GM12865 (cell line): ENCODE data around the gene AIP.

Experiments
- DNase-seq: peaks from one replicate; pipeline ENCODE4 v3.0.0; 2010; ENCODE audit warnings: low read depth
- H3K4me3 ChIP-seq: 2 replicates; pipeline ENCODE4 v1.5.1; 2011; ENCODE audit warnings: mild to moderate bottlenecking, low read depth, low read length, control low read depth
- CTCF ChIP-seq: IDR thresholded peaks from 2 replicates; pipeline ENCODE4 v1.5.1; 2011; ENCODE audit warnings: low read length, control low read depth, low read depth, inconsistent platforms; ENCODE audit not compliant: insufficient read depth; ENCODE audit errors: missing control alignments

Gene AIP

GRCh38 chr11:67456068-67456705 lies 26.6 kb upstream of the AIP start:
- TF ChIP-seq CTCF, result no peak
- no peak for DNase-seq
- H3K4me3 ChIP-seq, result no peak overlapping the region

DNA sequence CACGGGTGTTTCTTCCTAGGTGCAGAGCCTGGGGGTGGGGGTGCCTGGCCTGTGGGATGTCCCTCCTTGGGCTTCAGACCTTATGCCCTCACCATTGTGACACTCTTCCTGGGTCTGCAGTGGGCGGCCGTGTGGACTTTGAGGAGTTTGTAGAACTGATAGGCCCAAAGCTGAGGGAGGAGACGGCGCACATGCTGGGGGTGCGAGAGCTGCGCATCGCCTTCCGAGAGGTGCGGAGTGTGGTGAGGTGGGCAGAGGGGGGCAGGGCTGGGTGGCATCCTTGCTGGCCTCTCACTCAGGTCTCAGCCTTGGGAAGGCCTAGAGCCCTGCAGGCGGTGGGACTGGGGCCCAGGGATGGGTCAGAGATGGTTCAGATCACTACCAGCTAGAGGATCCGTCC lies 25.4 kb upstream of the AIP start:
- H3K4me3 ChIP-seq, result no peak overlapping the region
- DNase-seq, result no peak
- TF ChIP-seq CTCF, result no peak

GRCh38 chr11:67458266-67458665 lies 24.6 kb upstream of the AIP start:
- DNase-seq, result no peak
- no peak overlapping the region for H3K4me3 ChIP-seq
- TF ChIP-seq CTCF, result no peak

DNA sequence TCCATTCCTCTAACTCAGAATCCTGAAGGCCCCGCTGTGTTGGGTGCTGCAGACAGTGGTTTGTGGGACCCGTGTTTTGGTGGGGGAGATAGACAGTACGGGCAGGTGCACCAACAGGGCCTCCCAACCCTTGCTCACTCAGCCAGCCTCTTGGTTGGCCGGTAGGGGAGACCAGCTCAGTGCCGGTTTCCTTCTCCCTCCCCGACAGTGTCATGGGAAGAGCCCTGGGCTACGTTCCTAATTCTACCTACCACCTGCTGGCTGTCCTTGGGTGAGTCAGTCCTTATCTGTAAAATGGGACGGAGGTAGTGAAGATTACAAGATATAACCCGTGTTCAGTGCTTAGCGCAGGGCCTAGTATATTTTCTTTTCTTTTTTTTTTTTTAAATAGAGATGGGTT lies 19.6 kb upstream of the AIP start:
- TF ChIP-seq CTCF, result no peak
- no peak overlapping the region for H3K4me3 ChIP-seq
- no peak for DNase-seq

DNA sequence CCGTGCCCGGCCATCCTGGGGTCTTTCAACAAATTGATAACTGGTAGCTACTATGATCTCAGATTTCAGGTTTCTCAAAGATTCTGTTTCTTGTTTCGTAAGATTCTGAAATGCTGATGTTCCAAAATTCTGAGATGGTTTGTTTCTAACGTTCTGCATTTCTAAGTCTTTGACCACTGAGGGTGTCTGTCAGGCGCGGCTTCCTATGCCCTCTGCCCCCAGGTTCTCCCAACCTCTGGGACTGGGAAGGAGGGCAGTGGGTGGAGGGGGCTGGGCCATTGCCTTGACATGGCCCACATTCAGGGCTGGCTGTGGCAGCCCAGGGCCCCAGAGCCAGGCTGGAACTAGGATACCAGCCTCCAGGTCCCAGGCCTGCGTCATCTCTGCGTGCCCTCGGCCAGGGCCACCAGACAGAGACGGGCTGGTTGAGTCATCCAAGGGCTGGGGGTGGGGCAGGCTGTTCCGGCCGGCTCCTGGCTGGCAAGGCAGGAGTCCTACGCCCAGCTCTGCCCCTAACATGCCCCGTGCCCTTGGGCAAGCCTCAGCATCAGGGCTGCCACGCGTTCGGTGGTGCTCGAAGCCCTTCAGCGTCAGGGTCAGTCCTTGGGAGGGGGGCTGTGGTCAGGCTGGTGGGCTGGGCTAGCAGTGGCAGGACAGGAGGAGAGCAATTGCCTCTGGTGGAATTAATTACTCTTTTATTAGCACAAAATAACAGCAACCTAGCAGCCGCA lies 19.0 kb upstream of the AIP start:
- DNase-seq, result peak; percentile 69
- no peak for TF ChIP-seq CTCF
- H3K4me3 ChIP-seq, result peak overlapping the region; percentile 80

- peak overlapping the region; percentile 80 for H3K4me3 ChIP-seq
- DNase-seq, result peak; percentile 97
- TF ChIP-seq CTCF, result no peak
Measured at GRCh38 chr11:67464411-67465188, 18.2 kb upstream of the AIP start.
